ENCODE results near the gene LACTB. TPM values are rescaled to one million over a fixed set of nuclear protein-coding genes. Genes with fewer than 3 reads are reported as not detected.

LACTB gene
- total and polyA plus RNA-seq, 2 of the 13 experiments (the other 11 are each of a cell fraction or from before 2014, with no cell fraction given), result 14.8 to 23.0 TPM

DNA sequence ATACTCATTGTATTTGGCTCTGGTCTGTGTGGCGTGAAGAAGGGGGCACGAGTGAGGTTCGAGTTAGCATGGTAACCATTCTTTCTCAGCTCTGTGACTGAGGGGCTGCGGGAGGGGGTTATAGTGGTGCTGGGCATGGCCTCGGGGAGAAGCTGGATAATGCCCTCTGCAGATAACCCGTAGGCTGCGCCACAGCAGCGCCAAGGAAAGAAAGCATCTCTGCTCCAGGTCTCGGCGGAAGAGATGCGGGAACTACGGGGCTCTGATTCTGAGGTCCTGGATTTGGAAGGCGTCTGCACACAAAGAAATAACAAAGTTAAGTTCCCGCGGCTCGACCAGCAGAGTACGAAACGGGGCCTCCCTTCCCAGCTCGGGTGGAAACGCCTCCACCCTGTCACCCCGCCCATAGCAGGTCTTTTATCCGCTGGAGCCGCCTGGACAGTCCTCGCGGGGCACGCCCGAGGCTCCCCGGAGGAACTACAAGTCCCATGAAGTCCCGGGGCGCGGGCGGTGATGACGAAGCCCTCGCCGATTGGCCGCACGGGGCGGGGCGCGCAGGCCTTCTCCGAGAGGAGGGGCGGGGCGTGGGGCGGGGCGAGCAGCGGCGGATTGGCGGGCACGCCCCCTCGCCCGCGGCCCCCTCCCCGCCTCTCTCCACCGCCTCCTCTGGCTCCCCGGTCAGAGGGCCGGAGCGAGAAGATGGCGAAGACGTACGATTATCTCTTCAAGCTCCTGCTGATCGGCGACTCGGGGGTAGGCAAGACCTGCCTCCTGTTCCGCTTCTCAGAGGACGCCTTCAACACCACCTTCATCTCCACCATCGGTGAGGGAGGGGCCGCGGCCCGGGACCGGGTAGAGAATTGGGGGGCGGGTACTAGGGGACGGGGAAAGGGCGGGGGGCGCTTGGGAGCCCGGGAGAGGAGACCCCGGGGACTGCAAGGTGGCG is 67.5 kb downstream of the LACTB start, which contains the start of gene RAB8B (continued):
- TF ChIP-seq, protein P1, sequence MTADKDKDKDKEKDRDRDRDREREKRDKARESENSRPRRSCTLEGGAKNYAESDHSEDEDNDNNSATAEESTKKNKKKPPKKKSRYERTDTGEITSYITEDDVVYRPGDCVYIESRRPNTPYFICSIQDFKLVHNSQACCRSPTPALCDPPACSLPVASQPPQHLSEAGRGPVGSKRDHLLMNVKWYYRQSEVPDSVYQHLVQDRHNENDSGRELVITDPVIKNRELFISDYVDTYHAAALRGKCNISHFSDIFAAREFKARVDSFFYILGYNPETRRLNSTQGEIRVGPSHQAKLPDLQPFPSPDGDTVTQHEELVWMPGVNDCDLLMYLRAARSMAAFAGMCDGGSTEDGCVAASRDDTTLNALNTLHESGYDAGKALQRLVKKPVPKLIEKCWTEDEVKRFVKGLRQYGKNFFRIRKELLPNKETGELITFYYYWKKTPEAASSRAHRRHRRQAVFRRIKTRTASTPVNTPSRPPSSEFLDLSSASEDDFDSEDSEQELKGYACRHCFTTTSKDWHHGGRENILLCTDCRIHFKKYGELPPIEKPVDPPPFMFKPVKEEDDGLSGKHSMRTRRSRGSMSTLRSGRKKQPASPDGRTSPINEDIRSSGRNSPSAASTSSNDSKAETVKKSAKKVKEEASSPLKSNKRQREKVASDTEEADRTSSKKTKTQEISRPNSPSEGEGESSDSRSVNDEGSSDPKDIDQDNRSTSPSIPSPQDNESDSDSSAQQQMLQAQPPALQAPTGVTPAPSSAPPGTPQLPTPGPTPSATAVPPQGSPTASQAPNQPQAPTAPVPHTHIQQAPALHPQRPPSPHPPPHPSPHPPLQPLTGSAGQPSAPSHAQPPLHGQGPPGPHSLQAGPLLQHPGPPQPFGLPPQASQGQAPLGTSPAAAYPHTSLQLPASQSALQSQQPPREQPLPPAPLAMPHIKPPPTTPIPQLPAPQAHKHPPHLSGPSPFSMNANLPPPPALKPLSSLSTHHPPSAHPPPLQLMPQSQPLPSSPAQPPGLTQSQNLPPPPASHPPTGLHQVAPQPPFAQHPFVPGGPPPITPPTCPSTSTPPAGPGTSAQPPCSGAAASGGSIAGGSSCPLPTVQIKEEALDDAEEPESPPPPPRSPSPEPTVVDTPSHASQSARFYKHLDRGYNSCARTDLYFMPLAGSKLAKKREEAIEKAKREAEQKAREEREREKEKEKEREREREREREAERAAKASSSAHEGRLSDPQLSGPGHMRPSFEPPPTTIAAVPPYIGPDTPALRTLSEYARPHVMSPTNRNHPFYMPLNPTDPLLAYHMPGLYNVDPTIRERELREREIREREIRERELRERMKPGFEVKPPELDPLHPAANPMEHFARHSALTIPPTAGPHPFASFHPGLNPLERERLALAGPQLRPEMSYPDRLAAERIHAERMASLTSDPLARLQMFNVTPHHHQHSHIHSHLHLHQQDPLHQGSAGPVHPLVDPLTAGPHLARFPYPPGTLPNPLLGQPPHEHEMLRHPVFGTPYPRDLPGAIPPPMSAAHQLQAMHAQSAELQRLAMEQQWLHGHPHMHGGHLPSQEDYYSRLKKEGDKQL (CRISPR knock-in tag; IDR thresholded peaks at IDR 0.05; ENCODE audit: low read depth), result no peak
- TF ChIP-seq ZNF180 (CRISPR knock-in tag; IDR thresholded peaks at IDR 0.05; ENCODE audit: borderline replicate concordance, low read depth) (no peak), MBNL3 (CRISPR knock-in tag; conservative IDR thresholded peaks at IDR 0.05) (no peak), SP5 (CRISPR knock-in tag; IDR thresholded peaks at IDR 0.05; ENCODE audit: borderline replicate concordance, low read depth) (no peak), MIER2 (CRISPR knock-in tag; IDR thresholded peaks at IDR 0.05) (no peak), ZNF253 (CRISPR knock-in tag; IDR thresholded peaks at IDR 0.05; ENCODE audit: borderline replicate concordance) (no peak), ELF4 (CRISPR knock-in tag; IDR thresholded peaks at IDR 0.05; ENCODE audit: borderline replicate concordance) (no peak), HCFC1 (IDR thresholded peaks at IDR 0.05; ENCODE audit: low read depth, low read length) (peak; percentile 95), ZNF33A (CRISPR knock-in tag; IDR thresholded peaks at IDR 0.05; ENCODE audit: borderline replicate concordance) (no peak), PHF5A (CRISPR knock-in tag; IDR thresholded peaks at IDR 0.05; ENCODE audit: low read depth, unreplicated experiment) (no peak), ZBTB38 (CRISPR knock-in tag; IDR thresholded peaks at IDR 0.05) (no peak), MEIS2 (CRISPR knock-in tag; IDR thresholded peaks at IDR 0.05) (no peak), MED1 (CRISPR knock-in tag; IDR thresholded peaks at IDR 0.05) (peak; percentile 14; the same call in 1 of the 2 replicates), ZSCAN25 (CRISPR knock-in tag; IDR thresholded peaks at IDR 0.05) (no peak), ZNF343 (CRISPR knock-in tag; IDR thresholded peaks at IDR 0.05) (no peak), AGO1 (IDR thresholded peaks at IDR 0.05; ENCODE audit: low read depth, low read length, poor library complexity, severe bottlenecking) (no peak), SIX4 (CRISPR knock-in tag; IDR thresholded peaks at IDR 0.05) (0 out of 2 replicates have a peak, but pooled peaks have one; percentile 36), HOXA9 (CRISPR knock-in tag; IDR thresholded peaks at IDR 0.05; ENCODE audit: borderline replicate concordance) (no peak), ZNF598 (CRISPR knock-in tag; IDR thresholded peaks at IDR 0.05; ENCODE audit: borderline replicate concordance) (no peak), EP300 (IDR thresholded peaks at IDR 0.05; ENCODE audit: low read depth in 2 of 2, low read length in 2 of 2) (no peak), EP300 (CRISPR knock-in tag; IDR thresholded peaks at IDR 0.05; ENCODE audit: borderline replicate concordance) (no peak), HDAC6 (IDR thresholded peaks at IDR 0.05; ENCODE audit: low read depth, low read length) (no peak)
- TF ChIP-seq, protein P2, sequence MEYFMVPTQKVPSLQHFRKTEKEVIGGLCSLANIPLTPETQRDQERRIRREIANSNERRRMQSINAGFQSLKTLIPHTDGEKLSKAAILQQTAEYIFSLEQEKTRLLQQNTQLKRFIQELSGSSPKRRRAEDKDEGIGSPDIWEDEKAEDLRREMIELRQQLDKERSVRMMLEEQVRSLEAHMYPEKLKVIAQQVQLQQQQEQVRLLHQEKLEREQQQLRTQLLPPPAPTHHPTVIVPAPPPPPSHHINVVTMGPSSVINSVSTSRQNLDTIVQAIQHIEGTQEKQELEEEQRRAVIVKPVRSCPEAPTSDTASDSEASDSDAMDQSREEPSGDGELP (IDR thresholded peaks at IDR 0.05; ENCODE audit: borderline replicate concordance, low read depth), result no peak
- TF ChIP-seq, protein P3, sequence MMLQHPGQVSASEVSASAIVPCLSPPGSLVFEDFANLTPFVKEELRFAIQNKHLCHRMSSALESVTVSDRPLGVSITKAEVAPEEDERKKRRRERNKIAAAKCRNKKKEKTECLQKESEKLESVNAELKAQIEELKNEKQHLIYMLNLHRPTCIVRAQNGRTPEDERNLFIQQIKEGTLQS (CRISPR knock-in tag; IDR thresholded peaks at IDR 0.05), result no peak

Data from HepG2 (cell line).